Activated naive CD4-positive, alpha-beta T cell treated with anti-CD3 and anti-CD28 coated beads for 36 hours (primary cell): Measurements from ENCODE around the gene SCFD2. TPM values are rescaled to one million over a fixed set of nuclear protein-coding genes. Genes with fewer than 3 reads are reported as not detected.
"Not testable (repeated sequence)": the region's sequence is repeated elsewhere in the genome, so short reads cannot be mapped to it uniquely, and the experiment has no call there.

Experiments
- CTCF ChIA-PET: fragments of 350-600 bp; sonication (Branson Sonifier 250); formaldehyde crosslinking; loops from one replicate; lab custom pipeline; 2021; ENCODE audit warnings: antibody characterized with exemption; lab: Charles Lee
- DNase-seq: peaks from one replicate; pipeline ENCODE4 v3.0.0-alpha.2; 2020
- H3K27ac Mint-ChIP-seq: one replicate; pipeline ENCODE4 v1.8.0; 2021; ENCODE audit warnings: mild to moderate bottlenecking, mixed read lengths
- H3K27me3 Mint-ChIP-seq: one replicate; pipeline ENCODE4 v1.8.0; 2021; ENCODE audit warnings: low read depth, mixed read lengths
- H3K36me3 Mint-ChIP-seq: one replicate; pipeline ENCODE4 v1.8.0; 2021; ENCODE audit warnings: low read depth, mixed read lengths
- H3K4me1 Mint-ChIP-seq: one replicate; pipeline ENCODE4 v1.8.0; 2021; ENCODE audit warnings: low read depth, mixed read lengths
- H3K4me3 Mint-ChIP-seq: one replicate; pipeline ENCODE4 v1.8.0; 2021; ENCODE audit warnings: mild to moderate bottlenecking, moderate library complexity, mixed read lengths
- H3K9me3 Mint-ChIP-seq: one replicate; pipeline ENCODE4 v1.8.0; 2021; ENCODE audit warnings: mixed read lengths
- intact Hi-C: fragments of 100-400 bp; cut with micrococcal nuclease; formaldehyde crosslinking; loops from one replicate; pipeline ENCODE4 v1.15.1; 2023
- total RNA-seq, 2 experiments: library from RNA; stranded (reverse); gene quantifications; one replicate each; pipeline ENCODE4 v1.2.3, GENCODE V29; 2021

SCFD2 gene
- total RNA-seq, 2 experiments from 2014 or later, result 14.3 to 15.1 TPM

DNA sequence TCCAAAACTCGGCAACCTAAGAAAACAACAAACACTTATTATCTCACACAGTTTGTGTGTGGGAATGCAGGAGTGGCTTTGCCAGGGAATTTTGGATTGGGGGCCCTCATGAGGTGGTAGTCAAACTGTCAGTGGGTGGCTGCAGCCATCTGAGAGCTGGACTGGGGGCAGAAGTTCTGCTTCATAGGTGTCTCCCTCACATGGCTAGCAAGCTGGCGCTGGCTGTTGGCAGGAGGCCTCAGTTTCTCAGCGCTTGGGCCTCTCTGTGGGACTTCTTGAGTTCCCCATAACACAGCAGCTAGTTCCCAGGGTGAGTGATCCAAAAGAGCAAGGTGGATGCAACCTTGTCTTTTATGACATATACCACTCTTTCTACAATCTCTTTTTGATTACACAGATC is 529.7 kb downstream of the SCFD2 start:
- Mint-ChIP-seq H3K27me3 (peaks cover 3% of the 10 kb centered on the region), H3K27ac (no peak overlapping the region), H3K4me1 (no peaks in the 10 kb centered on the region), H3K9me3 (no peaks in the 10 kb centered on the region), H3K36me3 (no peaks in the 10 kb centered on the region), H3K4me3 (no peak overlapping the region)
- CTCF ChIA-PET, result no interaction called here
- intact Hi-C loops, result no loop called here
- no peak for DNase-seq

DNA sequence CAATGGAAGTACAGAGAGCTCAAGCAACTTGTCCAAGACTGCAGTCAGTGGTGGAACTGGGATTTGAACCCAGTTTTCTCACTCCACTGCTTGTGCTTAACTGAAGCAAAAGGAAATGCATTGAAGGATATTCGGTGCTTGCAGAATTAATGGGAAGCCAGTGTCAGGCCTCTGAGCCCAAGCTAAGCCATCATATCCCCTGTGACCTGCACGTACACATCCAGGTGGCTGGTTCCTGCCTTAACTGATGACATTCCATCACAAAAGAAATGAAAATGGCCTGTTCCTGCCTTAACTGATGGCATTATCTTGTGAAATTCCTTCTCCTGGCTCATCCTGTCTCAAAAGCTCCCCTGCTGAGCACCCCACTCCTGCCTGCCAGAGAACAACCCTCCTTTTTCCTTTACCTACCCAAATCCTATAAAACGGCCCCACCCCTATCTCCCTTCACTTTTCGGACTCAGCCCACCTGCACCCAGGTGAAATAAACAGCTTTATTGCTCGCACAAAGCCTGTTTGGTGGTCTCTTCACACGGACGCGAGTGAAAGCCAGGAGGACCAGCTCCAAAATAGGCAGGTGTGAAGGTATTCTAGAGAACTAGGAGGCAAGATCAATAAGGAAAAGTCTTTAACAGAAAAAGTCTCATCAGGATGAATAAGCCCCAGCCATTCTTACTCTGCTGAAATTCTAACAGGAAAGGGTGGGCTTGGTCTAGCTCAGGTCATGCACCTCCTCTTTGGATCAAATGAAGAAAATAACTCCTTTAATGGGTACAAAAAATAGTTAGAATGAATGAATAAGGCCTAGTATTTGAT is 531.0 kb downstream of the SCFD2 start:
- H3K27me3 Mint-ChIP-seq, CTCF ChIA-PET, intact Hi-C loops, H3K9me3 Mint-ChIP-seq, DNase-seq, H3K27ac Mint-ChIP-seq, H3K36me3 Mint-ChIP-seq, H3K4me3 Mint-ChIP-seq, H3K4me1 Mint-ChIP-seq: not testable (repeated sequence)

DNA sequence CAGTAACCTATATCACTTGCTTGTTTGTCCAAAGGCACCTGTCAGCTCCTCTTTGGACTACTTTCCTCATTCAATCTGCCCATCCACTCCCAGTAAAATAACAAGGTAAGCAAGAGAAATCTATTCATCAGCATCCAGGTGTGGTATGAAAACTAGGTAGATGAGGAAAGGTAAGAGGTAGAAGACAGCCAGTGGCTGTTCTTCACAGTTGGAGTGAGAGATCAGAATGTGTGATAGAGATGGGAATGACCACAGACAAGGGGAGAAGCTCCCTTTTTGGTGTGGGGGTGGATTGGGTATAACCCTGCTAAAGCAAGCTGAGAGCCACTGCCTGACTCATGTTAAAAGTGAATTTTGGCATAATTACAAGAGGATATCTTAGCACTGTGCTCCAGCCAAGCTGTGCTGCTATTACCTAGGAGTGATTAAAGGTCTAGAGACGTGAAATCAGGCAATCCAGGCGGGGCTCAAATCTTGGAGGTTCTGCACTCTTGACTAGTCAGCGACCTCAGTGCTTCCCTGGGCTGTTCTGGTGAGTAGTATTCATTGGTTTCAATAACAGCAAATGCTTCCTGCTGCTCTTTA is 531.8 kb downstream of the SCFD2 start:
- Mint-ChIP-seq H3K9me3 (no peaks in the 10 kb centered on the region), H3K27me3 (peaks cover 3% of the 10 kb centered on the region), H3K4me1 (no peaks in the 10 kb centered on the region), H3K36me3 (no peaks in the 10 kb centered on the region), H3K4me3 (no peak overlapping the region), H3K27ac (no peak overlapping the region)
- CTCF ChIA-PET, result no interaction called here
- DNase-seq, result no peak
- intact Hi-C loops, result no loop called here

DNA sequence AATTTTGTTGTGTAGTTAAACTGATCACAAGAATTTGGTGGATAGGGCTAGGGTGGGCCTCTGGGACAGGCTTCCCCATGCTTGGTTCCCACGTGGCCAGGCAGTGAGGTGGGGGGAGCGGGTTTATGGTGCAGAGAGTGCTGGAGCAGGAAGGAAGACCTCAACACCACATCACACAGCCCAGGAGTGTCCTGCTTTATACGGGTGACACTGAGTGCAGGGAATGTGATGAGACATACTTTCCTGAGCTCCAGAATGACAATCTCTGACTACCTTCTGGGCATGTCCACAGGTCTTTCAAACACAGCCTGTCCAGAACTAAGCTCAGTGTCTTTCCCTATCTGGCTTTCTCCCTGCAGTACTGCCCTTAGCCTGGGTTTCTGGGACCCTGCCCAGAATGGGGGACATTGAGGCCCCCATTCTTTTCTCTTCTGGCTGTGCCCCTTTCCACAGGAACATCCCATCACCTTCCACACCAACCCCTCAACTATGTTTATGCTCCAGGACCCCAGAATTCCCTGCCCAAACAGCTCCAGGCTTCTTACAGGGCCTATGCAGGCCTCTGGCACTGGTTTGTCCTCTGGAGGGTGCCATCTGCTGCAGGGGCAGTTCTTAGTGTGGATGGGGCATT is 540.3 kb downstream of the SCFD2 start:
- intact Hi-C loops, result no loop called here
- peak; percentile 15 for DNase-seq

DNA sequence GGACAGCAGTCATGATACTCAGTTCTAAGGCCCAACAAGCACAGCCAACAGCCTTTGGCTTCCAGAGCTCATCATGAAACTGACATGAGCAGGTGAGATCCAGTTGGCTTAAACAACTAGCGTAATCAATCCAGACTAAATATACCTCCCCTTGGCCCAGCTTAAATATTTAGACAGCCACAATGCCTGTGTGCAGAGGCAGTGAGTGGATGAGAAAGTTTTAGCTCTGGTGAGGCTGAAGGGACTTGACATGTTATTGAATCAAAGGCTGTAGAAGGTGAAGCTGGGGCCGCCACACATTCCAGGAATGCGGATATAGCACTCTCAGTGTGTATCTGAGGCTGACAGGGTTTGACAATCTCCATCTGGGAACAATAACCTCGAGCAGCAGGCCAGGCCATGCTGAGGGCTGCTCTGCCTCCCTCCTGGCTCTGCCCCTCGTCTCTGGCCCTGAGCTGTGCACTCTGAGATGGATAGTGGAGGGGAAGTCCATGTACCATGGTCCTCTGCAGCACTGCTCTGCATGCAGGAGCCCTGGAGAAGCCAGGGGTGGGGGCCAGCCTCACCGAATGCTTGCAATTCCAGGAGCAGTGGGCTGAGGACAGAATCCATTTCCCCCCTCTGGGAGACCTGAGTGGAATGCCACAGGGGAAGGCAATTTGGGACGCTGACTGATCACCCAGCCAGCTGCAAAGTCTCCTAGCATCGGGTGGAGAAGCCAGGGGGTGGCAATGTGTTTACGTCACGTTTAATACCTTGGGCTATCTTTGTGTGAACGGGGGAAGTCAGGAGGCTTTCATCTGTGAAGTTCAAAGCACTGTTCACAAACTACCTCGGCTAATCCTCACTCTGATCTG is 541.0 kb downstream of the SCFD2 start:
- intact Hi-C loops, result loop anchor here (5.0 kb wide), 1 partner anchor 37 kb away; the partner anchor contains the start of gene RASL11B
- H3K4me3 Mint-ChIP-seq, result no peak overlapping the region
- CTCF ChIA-PET, result no interaction called here
- peaks cover 29% of the 10 kb centered on the region for H3K4me1 Mint-ChIP-seq
- H3K27me3 Mint-ChIP-seq, result no peaks in the 10 kb centered on the region
- DNase-seq, result no peak
- H3K9me3 Mint-ChIP-seq, result no peaks in the 10 kb centered on the region
- no peak overlapping the region for H3K27ac Mint-ChIP-seq
- no peaks in the 10 kb centered on the region for H3K36me3 Mint-ChIP-seq

More for the DNA sequence above, 540.3 kb downstream of the SCFD2 start:
- Mint-ChIP-seq H3K36me3 (no peaks in the 10 kb centered on the region), H3K4me3 (no peak overlapping the region), H3K27ac (no peak overlapping the region), H3K27me3 (no peaks in the 10 kb centered on the region), H3K4me1 (peaks cover 29% of the 10 kb centered on the region), H3K9me3 (no peaks in the 10 kb centered on the region)
- CTCF ChIA-PET, result no interaction called here

DNA sequence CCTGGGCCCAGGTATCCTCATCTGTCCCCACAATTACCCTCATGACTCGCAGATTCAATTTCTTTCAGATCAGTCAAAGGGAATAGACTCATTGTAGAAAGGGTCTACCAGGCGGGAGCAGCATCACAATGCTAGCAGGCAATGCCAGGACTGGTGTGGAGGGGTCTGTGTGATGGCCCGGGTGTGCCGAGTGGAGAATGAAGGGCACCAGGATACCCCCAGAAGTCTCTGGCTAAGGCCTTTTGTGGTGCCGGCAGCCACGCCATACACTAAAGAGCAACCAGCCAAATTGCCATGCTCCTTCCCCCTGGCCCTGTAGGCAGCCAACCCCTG is 541.6 kb downstream of the SCFD2 start:
- intact Hi-C loops, result loop anchor here (5.0 kb wide), 1 partner anchor 38 kb away; the partner anchor contains the start of gene RASL11B

DNA sequence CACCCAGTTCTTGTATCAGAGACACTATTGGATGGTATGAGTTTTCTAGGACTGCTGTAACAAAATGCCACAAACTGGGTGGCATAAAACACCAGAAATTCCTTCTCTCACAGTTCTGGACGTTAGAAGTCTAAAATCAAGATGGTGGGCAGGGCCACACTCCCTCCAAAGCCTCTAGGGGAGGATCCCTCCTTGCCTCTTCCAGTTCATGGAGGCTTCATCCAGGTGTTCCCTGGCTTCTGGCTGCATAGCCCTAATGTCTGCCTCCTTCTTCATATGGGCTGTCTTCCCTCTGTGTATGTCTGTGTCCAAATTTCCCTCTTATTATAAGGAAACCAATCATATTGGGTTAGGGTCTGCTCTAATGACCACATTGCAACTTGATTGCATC is 542.2 kb downstream of the SCFD2 start:
- DNase-seq, result no peak
- Mint-ChIP-seq H3K27me3 (no peaks in the 10 kb centered on the region), H3K4me3 (no peak overlapping the region), H3K4me1 (peaks cover 29% of the 10 kb centered on the region), H3K36me3 (no peaks in the 10 kb centered on the region), H3K9me3 (no peaks in the 10 kb centered on the region), H3K27ac (no peak overlapping the region)
- intact Hi-C loops, result loop anchor here (2.0 to 5.0 kb wide), 3 partner anchors 39 to 111 kb away; partner anchors contain the start of gene RASL11B
- CTCF ChIA-PET, result interaction anchor here (0.5 to 1.2 kb wide), 3 partner anchors 14 to 663 kb away, joined by 3 to 4 read pairs (median 4); no protein-coding TSS in a partner anchor

More for the DNA sequence above, 541.6 kb downstream of the SCFD2 start:
- Mint-ChIP-seq H3K9me3 (no peaks in the 10 kb centered on the region), H3K4me3 (no peak overlapping the region), H3K36me3 (no peaks in the 10 kb centered on the region), H3K4me1 (peaks cover 29% of the 10 kb centered on the region), H3K27ac (no peak overlapping the region), H3K27me3 (no peaks in the 10 kb centered on the region)
- no peak for DNase-seq
- CTCF ChIA-PET, result no interaction called here

Other genes starting within 250 kb of the SCFD2 start
- gene FIP1L1, start 11.6 kb upstream of the SCFD2 start, total RNA-seq, result 10 to 100 TPM; 49.9 to 55.4 TPM
- gene LNX1, start 225.4 kb upstream of the SCFD2 start, total RNA-seq, result under 1 TPM in 1 of 2 experiments, not detected in 1; 0.17 TPM